CD4-positive, alpha-beta T cell treated with Interleukin-17A for 1 hour (primary cell): ENCODE data around the gene SART1.

Source experiments
- DNase-seq: peaks from one replicate; pipeline ENCODE4 v3.0.0-alpha.2; 2020

SART1 gene

DNA sequence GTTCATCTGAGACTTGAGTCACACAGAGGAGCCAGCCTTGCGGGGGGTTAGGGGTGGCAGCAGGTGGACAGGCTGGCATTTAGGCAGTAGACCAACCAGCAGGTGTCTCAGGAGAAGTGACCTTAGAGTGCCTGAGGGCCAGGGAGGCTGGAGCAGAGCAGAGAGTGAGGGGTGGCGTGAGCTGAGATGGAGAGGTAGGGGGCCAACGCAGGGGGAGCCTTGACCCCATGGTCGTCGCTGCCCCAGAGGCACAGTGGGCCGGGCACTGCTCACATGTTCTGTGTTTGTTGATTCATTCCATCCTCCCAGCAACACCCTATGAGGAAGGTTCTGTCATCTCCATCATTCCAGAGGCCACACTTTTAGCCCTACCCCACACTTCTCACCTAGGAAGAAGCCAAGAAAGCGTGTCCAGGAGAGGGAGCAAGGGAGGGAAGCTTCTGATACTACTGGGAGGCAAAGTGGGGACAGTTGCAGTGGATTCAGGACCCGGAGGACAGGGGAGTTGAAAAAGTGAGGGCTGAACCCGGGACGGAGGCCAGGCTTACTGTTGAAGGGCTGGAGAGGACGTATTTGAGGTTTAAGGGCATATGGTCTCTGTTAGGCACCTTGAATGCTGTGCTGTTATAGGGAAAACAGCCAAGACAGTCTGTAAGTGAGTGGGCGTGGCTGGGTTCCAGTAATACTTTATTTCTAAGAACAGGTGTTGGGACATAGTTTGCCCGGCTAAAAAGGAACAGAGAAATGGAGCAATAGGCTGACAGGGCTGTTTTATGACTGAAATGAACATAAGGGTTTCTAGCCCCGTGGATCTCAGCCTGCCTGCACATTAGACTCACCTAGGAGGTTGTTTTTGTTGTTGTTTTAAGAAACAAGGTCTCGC, 7.3 kb downstream of the SART1 start:
- no peak for DNase-seq

DNA sequence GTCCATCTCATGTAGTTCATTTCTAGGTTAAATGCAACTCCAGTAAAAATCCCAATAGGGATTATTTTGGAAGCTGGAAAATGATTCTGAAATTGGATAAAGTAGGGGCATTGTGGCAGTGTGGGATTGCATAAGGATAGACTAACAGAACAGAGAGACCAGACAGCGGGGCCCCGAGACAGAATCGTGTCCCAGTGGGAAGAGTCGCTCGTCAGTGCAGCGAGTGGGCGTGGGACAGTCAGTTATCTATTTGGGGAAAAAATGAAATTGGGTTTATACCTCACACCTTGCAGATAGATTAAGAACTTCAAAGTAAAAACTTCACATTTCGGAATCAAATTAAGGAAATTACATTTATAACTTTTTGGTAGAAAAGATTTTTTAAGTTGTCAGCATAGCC, 10.6 kb downstream of the SART1 start:
- no peak for DNase-seq

DNA sequence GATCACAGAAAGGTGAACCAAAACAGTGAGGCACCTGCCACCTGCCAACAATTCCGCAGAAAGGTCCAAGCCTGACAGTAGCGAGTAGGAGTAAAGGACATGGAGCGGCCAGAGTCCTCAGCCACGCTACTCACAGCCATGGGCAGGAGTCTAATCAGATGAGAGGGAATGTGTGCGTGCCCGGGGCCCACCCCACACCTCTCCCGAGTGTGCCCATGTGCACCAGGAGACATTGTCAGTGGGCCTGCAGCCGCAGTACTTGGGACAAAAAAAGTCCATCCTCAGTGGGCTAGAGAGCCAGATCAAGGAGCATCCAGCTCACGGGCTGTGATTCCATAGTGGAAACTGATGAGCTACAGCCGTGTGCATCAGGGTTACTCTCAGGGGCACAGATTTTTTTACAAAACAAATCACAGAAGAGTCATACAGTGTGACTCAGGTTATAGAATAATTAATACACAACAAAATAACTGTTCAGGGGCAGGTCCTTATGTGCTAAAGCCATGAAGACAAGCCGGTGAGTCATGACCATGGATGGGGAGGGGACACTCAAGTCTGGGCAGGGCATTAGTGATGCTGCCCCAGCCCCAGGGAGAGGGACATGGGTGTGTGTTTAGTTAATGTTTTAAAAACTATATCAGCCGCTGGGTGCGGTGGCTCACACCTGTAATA, 12.0 kb downstream of the SART1 start:
- DNase-seq, result no peak

DNA sequence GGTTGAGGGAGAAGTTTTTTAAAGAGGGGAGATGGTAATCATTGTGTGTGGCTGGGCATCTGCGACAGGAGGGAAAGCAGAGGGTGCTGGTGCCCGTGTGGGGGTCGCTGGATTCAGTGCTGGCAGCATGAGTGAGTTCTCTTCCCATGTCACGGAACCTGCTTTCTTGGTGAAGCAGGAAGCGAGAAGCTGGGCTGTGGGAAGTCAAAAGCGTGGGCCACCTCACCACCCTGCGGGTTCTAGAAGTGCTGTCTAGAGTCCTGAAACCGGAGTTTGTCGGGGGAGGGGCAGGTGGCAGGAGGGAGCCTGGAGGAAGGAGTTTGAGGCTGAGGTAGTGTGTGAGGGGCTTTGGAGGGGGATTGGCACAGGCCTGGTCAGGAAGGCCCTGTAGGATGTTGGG, 14.2 kb downstream of the SART1 start:
- DNase-seq, result no peak

DNA sequence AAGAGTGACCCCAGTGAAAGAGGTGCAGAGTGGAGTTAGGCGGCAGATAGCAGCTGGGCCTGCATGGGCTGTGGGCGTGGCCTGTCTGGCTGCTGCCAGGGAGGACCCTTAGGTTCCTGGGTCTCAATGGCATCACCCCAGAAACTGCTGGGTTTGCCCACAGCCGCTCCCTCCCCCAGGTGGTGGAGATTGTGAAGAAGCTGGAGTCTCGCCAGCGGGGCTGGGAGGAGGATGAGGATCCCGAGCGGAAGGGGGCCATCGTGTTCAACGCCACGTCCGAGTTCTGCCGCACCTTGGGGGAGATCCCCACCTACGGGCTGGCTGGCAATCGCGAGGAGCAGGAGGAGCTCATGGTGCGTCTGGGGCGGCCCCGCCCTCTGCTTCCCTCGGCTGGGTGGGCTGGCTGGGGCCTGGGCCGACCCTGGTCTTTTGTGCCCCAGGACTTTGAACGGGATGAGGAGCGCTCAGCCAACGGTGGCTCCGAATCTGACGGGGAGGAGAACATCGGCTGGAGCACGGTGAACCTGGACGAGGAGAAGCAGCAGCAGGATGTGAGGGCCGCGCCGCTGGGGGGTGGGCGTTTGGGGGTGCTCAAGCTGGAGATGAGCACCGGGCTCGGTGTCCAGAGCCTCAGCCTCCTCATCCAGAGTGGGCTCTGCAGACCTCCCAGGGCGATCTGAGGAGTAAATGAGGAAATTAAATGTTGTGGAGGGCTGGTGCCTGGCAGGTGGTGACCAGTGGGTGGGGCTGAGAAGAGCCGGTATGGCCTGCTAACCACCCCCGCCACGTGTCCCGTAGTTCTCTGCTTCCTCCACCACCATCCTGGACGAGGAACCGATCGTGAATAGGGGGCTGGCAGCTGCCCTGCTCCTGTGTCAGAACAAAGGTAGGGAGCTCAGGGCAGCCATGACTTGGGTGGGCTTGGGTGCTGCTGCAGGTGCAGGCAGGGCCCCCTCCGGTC, 15.0 kb downstream of the SART1 start:
- DNase-seq, result no peak

DNA sequence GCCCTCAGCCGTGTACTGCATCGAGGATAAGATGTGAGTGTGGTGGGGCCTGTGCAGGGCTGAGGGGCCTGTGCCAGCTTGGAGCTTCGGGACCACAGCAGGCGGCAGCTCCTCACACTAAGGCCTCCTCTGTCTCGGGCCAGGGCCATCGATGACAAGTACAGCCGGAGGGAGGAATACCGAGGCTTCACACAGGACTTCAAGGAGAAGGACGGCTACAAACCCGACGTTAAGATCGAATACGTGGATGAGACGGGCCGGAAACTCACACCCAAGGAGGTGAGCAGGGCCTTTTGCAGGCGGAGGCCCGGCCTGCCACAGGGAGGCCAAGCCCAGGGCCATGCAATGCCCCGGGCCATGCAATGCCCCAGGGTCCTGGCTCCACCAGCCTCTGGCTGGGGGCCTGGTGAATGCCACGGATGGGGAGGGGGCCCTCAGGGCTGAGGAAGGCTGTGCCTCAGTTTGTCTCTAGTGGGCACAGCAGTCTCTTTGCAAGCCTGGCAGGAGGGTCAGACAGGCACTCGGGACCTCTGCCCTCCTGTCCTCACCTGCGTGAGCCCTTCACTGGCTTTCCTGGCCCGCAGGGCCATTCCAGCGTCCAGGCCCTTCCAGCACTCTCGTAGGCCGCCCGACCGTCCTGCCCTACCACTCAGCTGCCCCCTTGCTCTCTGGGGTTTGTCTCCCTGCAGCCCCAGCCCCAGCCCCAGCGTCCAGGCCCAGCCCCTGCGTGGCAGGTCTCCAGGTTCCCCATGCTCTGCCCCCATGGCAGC, 16.3 kb downstream of the SART1 start:
- DNase-seq, result no peak

DNA sequence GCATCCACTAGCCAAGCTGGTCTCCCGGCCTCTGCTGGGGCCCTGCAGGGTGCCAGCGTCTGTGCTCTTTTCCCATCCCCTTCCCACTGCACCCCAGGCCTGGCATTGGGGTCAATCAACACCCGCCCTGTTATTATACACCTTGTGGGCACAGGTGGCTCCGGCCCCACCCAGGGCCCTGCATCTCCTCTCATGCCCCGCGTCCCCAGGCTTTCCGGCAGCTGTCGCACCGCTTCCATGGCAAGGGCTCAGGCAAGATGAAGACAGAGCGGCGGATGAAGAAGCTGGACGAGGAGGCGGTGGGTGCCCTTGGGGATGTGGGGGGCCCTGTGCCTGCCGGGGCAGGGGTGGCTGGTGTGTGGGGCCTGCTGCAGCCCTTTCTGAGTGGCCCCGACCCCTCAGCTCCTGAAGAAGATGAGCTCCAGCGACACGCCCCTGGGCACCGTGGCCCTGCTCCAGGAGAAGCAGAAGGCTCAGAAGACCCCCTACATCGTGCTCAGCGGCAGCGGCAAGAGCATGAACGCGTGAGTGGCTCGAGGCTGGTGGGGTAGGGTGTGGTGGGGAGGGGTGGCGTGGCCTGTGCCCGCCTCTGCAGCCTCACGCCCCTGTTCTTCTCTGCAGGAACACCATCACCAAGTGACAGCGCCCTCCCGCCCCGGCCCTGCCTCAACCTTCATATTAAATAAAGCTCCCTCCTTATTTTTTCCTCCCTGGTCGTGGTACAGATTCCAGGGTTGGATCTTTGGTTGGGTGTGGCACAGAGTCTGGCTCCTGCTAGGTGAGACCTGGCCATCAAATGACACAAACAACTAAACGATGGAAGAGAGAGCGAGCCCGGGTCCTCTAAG, 17.1 kb downstream of the SART1 start:
- no peak for DNase-seq

DNA sequence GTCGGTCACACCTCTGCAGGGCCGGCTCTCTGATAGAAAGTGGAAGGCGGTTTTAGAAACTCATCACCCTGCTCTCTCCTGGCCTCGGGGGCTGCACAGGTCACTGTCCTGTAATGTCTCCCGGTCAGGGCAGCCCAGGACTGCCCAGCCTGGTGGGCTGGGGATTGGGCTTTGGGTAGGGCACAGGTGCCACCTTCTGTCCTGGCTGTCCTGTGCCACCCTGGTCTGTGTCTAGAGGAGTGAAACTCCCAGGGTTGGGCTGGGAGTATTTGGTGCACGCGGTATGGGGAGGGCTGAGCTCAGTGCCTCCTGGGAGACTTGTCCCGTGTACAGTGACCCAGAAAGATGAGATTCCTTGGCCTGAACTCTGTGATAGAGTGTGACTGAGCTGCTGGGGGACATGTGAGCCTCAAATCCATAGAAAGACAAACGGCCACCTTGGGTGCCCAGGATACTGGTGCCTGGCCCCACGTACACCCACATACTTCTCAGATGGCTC, 17.8 kb downstream of the SART1 start:
- no peak for DNase-seq

DNA sequence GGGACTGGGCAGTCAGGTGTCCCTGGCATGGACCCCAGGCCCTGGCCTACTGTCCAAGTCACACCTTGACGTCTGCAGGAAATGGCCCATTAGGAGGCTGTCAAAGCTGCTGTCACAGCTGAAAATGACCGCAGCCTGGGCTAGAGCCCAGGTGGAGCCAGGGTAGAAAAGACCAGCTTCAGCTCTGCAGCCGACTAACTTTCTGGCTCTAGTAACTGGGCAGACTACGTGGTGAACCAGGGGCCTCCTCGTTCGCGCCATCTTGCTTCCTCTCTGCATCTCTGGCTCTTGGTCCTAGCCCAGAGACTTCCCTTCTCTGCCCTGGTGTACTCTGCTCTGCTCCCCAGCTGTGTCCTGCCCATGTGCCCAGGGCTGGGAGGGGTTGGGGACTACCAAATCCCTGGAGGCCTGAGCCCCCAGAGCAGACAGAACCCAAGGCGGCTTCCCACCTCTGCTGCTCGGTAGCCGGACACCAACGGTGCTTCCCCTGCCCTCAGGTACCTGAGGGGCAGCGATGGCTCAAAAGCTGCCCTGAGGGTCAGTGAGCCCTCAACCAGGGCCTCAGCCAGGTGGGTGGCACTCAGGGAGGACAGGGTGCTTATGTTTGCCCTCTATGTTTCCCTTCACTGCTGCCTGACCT, 19.7 kb downstream of the SART1 start:
- DNase-seq, result no peak

DNA sequence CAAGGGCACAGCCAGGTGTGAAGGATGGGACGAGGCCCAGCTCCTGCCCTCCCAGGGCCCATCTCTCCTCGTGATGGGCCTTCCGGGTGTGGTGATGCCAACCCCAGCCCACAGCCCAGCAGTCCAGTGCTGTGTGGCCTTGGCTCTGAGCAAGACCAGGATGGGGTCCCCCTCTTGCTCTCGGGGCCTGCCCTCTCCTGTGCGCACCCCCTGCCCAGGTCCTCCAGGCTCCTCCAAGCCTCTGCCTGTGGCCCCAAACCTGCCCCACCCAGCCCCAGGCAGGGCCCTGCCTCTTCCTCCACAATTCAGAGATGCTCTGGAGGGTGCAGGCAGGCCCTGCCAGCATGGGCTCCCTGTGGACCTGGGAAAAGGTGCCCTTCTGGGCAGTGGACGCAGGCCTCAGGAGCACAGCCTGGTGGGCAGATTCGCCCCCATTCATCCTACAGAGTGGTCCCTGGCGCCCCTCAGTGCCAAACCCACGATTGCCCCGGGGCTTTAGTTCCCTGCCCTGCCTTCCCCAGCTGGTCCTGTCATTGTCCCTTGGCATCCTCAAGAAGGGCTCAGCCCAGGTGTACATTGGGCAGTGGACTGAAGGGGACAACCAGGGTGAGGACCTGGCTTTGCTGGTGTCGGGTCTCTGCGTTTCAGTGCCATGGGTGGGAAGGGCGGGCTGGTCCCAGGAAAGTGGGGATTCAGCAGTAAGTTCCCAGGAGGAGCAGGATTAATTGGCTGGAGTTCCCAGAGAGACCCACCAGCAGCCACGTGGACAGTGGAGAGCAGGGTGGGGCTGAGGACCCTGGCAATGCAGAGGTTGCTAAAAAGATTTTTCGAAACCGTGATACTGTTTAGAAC, 20.7 kb downstream of the SART1 start:
- no peak for DNase-seq

DNA sequence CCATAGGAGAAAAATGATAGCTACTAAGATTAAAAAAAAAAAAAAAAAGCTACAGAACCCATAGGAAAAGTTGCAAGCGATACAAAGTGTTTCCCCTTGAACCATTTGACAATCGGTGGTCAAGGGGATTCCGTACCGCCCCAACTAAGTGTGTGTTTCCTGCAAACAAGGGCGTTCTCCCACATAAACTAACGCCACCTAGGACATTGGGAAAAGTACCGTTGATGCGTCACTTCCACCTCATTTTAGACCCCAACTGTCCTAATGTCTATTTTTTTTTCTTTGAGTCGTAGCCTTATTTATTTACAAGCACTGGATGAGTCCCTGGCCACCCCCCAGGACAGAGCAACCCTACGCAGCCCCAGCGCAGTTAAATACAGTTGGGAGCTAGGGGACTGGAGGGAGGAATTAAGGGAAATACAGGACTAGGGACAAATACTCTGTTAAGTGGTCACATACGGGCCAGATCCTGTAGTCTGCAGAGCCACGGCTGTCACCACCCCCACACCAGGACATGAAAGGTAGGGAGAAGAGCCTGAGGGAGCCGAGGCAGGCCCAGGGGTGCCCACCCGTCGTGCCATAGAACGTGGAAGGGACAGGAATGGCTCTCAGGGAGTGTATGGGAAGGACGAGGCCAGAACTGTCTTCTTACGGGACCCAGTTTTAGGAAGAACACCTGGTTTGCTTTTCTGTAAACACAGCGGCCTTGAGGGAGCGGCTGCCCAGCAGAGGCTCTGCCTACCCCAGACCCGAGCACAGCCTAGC, 21.5 kb downstream of the SART1 start:
- no peak for DNase-seq

DNA sequence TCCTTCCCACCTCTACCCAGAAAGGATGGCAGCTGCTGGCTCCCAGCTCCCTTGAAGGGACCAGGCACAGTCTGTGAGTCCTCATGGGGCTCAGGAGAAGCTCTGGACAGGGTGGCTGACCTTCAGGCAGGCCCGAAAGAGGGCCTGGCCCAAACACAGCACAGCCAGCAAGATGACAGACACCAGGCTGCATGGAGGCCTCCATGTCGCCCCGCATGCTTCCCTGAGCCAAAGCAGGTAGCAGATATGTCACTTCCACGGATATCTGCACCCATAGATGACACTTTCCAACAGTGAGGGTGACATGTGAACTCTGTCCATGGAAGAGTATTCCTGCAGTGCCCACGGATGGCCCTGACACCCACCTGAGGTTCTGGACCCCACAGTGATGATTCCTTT, 22.1 kb downstream of the SART1 start:
- no peak for DNase-seq

DNA sequence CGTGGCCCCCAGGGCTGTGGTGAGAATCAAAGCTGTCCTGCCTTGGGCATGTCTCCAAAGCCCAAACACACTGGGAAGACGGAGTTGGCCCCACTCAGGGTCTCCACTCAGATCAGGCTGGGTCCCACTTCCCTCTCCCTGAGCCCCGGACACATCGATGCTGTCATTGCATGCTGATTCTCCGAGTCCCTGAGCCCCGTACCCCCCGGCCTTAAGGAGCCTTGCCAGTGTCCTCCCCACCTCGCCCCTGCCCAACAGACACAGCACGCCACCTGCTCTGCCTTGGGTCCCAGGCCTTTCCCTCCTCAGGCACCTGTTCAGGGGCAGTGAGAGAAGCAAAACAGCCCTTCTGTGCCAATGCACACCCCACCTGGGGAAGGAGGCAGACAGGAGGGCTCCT, 25.8 kb downstream of the SART1 start:
- DNase-seq, result no peak

DNA sequence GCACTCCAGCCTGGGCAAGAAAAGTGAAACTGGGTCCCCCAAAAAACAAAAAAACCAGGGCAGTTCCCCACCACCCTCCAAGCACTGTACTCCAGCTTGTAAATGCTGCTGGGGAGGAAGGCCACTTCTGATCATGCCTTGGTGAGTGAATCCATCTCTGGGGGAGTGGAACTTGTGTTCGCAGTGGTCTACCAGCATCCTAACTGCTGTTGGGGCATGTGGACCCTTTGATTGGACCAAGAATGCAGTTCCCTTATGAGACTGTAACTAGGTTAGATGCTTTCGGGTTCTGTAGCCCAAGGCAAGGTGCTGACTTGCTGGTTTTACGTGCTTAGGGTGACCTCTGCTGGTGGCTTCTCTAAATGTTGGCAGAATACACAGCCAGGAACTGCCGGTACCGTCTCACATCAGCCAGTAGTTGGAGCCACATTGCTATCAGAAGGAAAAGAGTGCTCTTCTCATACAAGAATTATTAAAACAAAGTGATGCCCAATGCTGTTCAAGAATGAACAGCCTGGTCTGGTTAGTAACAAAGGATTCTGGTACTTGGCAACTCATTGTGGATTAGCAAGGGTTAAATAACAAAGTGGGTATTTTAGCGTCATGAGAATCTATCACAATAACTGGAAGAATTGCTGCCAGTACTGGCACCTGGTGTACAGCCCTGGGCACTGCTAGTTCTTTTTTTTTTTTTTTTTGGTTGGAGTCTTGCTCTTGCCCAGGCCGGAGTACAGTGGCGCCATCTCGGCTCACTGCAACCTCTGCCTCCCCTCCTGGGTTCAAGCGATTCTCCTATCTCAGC, 27.5 kb downstream of the SART1 start:
- peak; percentile 96 for DNase-seq

DNA sequence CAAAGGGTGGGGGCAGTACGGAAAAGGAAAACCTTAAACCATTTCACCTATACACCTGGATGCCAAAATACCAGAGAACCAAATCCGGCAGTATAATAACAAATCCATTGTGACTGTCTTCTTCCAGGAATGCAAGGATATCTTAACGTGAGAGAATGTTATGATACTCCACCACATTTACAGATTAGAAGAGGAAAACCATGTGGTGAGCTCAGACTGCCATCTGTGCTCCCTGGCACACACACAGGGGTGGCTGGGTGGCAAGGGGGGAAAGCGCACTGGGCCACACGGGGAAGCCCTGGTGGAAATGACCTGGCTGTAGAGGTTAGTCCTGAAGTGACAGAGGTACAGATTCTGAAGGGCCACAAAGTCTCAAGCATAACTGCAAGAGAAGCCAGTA, 30.5 kb downstream of the SART1 start:
- no peak for DNase-seq

DNA sequence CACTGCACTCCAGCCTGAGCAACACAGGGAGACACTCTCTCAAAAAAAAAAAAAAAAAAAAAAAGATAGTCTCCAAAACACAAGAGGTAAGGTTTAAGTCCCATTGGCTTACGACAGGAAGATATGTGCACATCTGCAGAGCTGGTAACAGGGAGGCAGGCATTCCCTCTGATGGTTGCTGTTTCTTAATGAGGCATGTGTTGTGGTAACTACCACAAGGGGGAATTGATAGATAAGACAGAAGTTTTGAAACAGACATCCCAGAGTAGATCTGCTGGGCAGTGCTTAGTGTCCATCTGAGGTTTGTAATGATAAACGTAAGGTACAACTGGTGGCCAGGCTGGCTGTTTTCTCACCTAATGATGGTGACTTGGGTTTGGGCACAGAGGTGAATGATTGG, 35.8 kb downstream of the SART1 start:
- no peak for DNase-seq

DNA sequence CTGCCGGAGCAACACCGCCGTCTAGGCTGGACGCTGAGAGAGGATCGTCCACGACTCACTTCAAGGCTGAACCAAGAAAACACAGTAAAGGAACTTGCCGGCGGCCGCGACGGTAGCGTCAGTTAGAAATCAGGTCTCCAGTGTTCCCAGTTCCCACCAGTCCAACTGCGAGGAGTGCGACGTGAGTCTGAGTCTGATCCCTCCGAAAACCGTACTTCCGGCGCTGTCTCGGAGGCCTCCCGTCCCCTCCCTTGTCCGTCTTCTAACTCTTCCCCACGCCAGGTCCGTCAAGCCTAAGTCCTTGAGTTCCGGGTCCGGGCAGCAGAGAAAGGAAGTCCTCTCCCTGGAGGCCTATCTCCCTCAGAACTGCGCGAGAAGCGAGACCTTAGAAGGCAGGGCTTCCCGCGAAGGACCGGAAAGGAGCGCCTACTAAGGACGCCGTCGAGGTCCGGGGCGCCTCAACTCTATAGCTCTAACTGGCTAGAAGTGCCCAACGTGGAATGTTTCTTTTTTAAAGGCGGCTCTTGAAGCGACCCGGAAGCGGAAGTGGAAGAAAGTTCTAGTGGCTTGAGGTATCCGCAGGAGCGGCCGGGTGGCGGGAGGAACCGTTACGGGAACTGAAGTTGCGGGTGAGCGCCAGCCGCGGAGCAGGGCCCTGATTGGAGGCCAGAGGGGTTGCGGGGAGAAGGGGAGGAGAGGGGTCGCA, 40.6 kb downstream of the SART1 start, which contains the start of the genes BANF1 and EIF1AD:
TSS of gene BANF1 (plus strand) at position 562 of the 706 bp plus-strand sequence. CDS start 748 bp downstream, outside the sequence.
TSS of gene EIF1AD (minus strand) at position 216 of the 706 bp plus-strand sequence. CDS start 1,768 bp downstream, outside the sequence.
- DNase-seq, result peak; percentile 97
